ENCODE data around the gene PLD2. TPM values are rescaled to one million over a fixed set of nuclear protein-coding genes. Genes with fewer than 3 reads are reported as not detected.

Gene PLD2
- total RNA-seq, 1 experiment from 2014 or later, result 24.3 TPM

DNA sequence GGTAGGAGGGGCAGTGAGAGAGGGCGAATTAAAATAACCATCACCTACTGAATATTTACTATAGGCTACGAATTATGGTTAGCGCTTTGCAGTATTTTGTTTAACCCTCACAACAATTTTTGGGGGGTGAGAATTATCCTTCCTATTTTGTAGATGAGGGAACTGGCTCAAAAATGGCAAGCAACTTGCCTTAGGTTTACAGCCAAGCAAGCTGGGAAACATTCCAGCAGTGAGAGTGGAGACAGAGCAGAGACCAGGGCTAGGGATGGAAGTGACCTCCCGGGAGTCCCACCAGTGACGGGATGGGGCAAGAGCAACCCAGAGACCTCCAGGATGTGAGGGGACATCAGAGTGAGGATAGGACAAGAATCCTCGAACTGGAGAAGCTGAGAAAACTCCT lies 20.4 kb upstream of the PLD2 start:
- Histone ChIP-seq H3K9me2 (replicated peaks; ENCODE audit: low read length) (no peaks in the 10 kb centered on the region), H2AFZ (ENCODE audit: low read length) (peak overlapping the region; percentile 55), H3K27ac (ENCODE audit: low read length) (no peak overlapping the region), H3K4me3 (ENCODE audit: low read length) (peak overlapping the region; percentile 39), H3K79me2 (ENCODE audit: low read length) (peaks cover 8% of the 10 kb centered on the region), H4K20me1 (ENCODE audit: low read length) (no peaks in the 10 kb centered on the region), H3F3A (ENCODE audit: low read length, unreplicated experiment) (no peaks in the 10 kb centered on the region), H3K4me2 (ENCODE audit: low read length) (peak overlapping the region; percentile 83), H3K9ac (ENCODE audit: low read length) (no peak overlapping the region), H3K4me1 (ENCODE audit: insufficient read depth, low read length) (peaks cover 16% of the 10 kb centered on the region), H3K9me3 (ENCODE audit: low read length) (no peaks in the 10 kb centered on the region), H3K36me3 (ENCODE audit: low read depth, low read length) (no peaks in the 10 kb centered on the region), H3K27me3 (ENCODE audit: low read length) (no peaks in the 10 kb centered on the region)
- BruUV-seq (replicated peaks), result no TSS peak
- POLR2A ChIA-PET (ENCODE audit: unreplicated experiment), result interaction anchor here (0.6 kb wide), 1 partner anchor 77 kb away, joined by 3 read pairs; no protein-coding TSS in a partner anchor
- DNase-seq (no peak), ATAC-seq (no peak)
- TF ChIP-seq, protein P1, sequence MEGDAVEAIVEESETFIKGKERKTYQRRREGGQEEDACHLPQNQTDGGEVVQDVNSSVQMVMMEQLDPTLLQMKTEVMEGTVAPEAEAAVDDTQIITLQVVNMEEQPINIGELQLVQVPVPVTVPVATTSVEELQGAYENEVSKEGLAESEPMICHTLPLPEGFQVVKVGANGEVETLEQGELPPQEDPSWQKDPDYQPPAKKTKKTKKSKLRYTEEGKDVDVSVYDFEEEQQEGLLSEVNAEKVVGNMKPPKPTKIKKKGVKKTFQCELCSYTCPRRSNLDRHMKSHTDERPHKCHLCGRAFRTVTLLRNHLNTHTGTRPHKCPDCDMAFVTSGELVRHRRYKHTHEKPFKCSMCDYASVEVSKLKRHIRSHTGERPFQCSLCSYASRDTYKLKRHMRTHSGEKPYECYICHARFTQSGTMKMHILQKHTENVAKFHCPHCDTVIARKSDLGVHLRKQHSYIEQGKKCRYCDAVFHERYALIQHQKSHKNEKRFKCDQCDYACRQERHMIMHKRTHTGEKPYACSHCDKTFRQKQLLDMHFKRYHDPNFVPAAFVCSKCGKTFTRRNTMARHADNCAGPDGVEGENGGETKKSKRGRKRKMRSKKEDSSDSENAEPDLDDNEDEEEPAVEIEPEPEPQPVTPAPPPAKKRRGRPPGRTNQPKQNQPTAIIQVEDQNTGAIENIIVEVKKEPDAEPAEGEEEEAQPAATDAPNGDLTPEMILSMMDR (conservative IDR thresholded peaks at IDR 0.05; ENCODE audit: low read depth, low read length), result no peak
- no peak for TF ChIP-seq EZH2 (IDR thresholded peaks at IDR 0.05; ENCODE audit: low read length, unreplicated experiment)
- no peak for TF ChIP-seq EZH2phosphoT487 (IDR thresholded peaks at IDR 0.05; ENCODE audit: borderline replicate concordance, low read length)
- CTCF ChIA-PET, result no interaction called here
- intact Hi-C loops (cut with micrococcal nuclease), result loop anchor here (2.0 kb wide), 1 partner anchor 56 kb away; the partner anchor contains the start of gene MED11

- peak overlapping the region; percentile 95 for H3K4me2 ChIP-seq (ENCODE audit: low read length)
- BruUV-seq (replicated peaks), result no TSS peak
- H3K27me3 ChIP-seq (ENCODE audit: low read length), result no peaks in the 10 kb centered on the region
- H2AFZ ChIP-seq (ENCODE audit: low read length), result no peak overlapping the region
- no peaks in the 10 kb centered on the region for H3K9me3 ChIP-seq (ENCODE audit: low read length)
- H3F3A ChIP-seq (ENCODE audit: low read length, unreplicated experiment), result no peaks in the 10 kb centered on the region
- H3K36me3 ChIP-seq (ENCODE audit: low read depth, low read length), result no peaks in the 10 kb centered on the region
- no peaks in the 10 kb centered on the region for H4K20me1 ChIP-seq (ENCODE audit: low read length)
- peaks cover 8% of the 10 kb centered on the region for H3K79me2 ChIP-seq (ENCODE audit: low read length)
- POLR2A ChIA-PET (ENCODE audit: unreplicated experiment), result no interaction called here
- CTCF ChIA-PET, result interaction anchor here (0.9 to 1.0 kb wide), 2 partner anchors 78 to 101 kb away, joined by 3 to 11 read pairs; partner anchors contain the start of gene ARRB2
- no peak overlapping the region for H3K27ac ChIP-seq (ENCODE audit: low read length)
- H3K4me1 ChIP-seq (ENCODE audit: insufficient read depth, low read length), result peaks cover 16% of the 10 kb centered on the region
- H3K4me3 ChIP-seq (ENCODE audit: low read length), result peak overlapping the region; percentile 89
- H3K9me2 ChIP-seq (replicated peaks; ENCODE audit: low read length), result no peaks in the 10 kb centered on the region
- ATAC-seq (no peak), DNase-seq (no peak)
- TF ChIP-seq EZH2 (IDR thresholded peaks at IDR 0.05; ENCODE audit: low read length, unreplicated experiment), result no peak
- TF ChIP-seq, protein P1 (conservative IDR thresholded peaks at IDR 0.05; ENCODE audit: low read depth, low read length), result no peak
- no peak for TF ChIP-seq EZH2phosphoT487 (IDR thresholded peaks at IDR 0.05; ENCODE audit: borderline replicate concordance, low read length)
- H3K9ac ChIP-seq (ENCODE audit: low read length), result peak overlapping the region; percentile 74; the same call in 1 of the 2 replicates
- intact Hi-C loops (cut with micrococcal nuclease), result no loop called here
These were observed 18.7 kb upstream of the PLD2 start for GRCh38 chr17:4788159-4788806.
